Measurements from ENCODE around the gene CCNI2. TPM values are rescaled to one million over a fixed set of nuclear protein-coding genes. Genes with fewer than 3 reads are reported as not detected.

Gene CCNI2
- total RNA-seq, 1 donor from 2014 or later: 1.4 TPM

DNA sequence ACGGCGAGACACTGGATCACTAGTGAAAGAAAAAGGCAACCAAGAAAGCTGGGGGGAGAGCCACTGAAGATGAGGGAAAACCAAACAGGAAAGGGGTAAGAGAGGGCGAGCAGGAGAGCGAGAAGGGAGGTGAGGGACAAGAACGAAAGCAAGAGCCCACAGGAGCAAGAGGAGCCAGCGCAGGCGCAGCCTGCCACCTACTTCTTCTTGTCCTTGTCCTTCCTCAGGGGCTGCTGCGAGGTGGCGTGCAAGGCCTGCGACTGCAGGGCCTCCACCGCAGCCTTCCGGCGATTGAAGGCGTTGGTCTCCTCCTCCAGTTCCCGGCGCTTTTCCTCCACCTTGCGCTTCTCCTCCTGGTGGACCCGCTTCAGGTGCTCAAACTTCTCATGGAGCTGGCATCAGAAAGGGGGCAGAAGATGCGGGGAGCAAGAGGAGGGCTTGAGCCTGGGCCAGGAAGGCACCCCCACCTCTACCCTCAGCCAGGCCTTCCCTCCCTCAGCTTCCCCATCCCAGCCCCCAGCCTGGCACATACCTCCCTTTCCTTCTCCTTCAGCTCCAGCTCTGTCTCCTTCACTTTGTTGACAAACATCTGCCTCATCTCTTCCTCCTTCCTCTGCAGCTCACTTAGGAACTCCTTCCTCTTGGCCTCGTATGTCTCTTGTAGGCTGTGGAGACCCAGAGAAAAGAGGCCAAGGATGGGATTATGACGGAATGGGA lies 13.5 kb downstream of the CCNI2 start:
- TF ChIP-seq, protein P1, sequence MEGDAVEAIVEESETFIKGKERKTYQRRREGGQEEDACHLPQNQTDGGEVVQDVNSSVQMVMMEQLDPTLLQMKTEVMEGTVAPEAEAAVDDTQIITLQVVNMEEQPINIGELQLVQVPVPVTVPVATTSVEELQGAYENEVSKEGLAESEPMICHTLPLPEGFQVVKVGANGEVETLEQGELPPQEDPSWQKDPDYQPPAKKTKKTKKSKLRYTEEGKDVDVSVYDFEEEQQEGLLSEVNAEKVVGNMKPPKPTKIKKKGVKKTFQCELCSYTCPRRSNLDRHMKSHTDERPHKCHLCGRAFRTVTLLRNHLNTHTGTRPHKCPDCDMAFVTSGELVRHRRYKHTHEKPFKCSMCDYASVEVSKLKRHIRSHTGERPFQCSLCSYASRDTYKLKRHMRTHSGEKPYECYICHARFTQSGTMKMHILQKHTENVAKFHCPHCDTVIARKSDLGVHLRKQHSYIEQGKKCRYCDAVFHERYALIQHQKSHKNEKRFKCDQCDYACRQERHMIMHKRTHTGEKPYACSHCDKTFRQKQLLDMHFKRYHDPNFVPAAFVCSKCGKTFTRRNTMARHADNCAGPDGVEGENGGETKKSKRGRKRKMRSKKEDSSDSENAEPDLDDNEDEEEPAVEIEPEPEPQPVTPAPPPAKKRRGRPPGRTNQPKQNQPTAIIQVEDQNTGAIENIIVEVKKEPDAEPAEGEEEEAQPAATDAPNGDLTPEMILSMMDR (conservative IDR thresholded peaks at IDR 0.05): no peak
- H3K4me1 Mint-ChIP-seq (ENCODE audit: unreplicated experiment): no peaks in the 10 kb centered on the region
- H3K9me3 Mint-ChIP-seq: no peaks in the 10 kb centered on the region
- H3K36me3 Mint-ChIP-seq: peaks cover 25% of the 10 kb centered on the region
- no peak overlapping the region for H3K4me3 Mint-ChIP-seq
- no peaks in the 10 kb centered on the region for H3K27me3 Mint-ChIP-seq
- peak overlapping the region; percentile 55 for H3K27ac Mint-ChIP-seq
- DNase-seq (ENCODE audit: extremely low spot score, unreplicated experiment): no peak

DNA sequence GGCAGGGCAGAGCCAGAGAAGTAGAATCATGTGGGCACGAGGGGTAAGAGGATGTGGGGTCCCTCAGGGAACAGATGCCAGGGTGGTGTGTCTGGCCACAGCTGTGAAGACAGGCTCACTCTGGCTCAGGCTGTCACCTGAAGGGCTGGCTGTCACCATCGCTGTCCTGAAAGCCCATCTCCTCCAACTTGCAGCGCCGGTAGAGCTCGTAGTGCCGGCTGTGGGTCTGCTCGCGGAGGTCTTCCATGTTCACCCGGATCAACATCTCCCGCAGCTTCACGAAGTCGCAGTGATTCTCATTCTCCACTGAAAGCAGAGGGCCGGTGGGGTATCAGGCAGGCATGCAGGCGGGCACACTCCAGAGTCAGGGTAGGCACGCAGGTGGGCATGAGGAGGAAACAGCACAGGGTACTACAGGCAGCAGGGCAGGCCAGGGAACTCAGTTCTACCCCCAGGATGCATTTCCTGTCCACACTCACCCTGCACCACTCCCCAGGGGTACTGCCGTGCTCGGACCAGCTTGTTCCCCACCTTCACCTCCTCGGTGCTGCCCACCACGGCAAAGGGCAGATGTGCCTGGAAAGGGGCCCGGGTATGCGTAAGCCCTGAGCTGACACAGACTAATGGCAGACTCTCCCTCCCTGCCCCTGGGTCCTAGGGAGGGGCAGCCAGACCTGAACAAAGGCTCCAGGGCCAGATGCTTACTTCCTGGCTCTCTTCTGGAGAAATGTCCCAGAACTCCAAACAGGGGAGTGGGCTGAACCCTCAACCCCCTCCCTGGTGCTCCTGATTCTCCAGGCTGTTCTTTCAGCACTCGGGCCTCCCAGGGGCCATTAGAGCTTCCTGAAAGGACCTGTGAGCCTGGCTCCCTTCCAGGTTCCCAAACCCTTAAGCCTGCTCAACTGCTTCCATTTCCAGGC lies 14.4 kb downstream of the CCNI2 start:
- no peaks in the 10 kb centered on the region for H3K9me3 Mint-ChIP-seq
- H3K4me3 Mint-ChIP-seq: no peak overlapping the region
- no peaks in the 10 kb centered on the region for H3K27me3 Mint-ChIP-seq
- no peak overlapping the region for H3K27ac Mint-ChIP-seq
- peaks cover 25% of the 10 kb centered on the region for H3K36me3 Mint-ChIP-seq
- no peaks in the 10 kb centered on the region for H3K4me1 Mint-ChIP-seq (ENCODE audit: unreplicated experiment)
- DNase-seq (ENCODE audit: extremely low spot score, unreplicated experiment): no peak
- TF ChIP-seq, protein P1 (conservative IDR thresholded peaks at IDR 0.05): no peak

DNA sequence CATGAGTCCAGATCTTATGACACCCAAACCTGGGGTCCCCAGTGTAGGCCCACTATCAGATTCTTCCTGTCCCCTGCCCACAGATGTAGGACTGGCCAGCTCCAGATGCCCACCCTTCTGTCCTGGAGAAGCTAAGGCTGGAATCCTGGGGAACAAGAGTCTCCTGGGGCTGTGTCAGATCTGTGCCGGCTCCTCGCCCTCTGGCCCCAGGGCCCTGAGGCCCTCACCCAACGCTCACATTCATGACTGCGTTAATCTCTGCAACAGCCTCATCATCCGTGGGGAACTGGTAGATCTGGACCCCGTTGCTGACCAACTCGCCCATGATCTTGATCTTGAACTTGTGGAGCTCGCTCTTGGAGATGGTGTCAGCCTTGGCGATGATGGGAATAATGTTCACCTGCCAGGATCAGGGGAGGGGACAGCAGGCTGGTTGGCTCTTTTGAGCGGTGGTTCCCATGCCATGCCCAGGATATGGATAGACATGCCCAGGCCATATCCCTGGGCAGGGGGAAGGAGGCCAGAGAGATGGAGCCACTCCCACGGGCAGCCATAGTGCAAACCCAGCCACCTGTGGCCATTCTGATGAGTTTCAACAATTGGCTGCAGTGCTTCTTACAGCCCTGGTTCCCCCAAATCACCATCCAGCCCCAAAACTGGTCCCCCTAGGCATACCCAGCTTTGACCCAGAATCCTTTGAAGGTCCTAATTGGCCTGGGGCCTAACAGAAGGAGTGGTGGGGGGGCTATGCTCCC lies 15.2 kb downstream of the CCNI2 start:
- TF ChIP-seq, protein P1 (conservative IDR thresholded peaks at IDR 0.05): no peak
- H3K27ac Mint-ChIP-seq: no peak overlapping the region
- H3K4me1 Mint-ChIP-seq (ENCODE audit: unreplicated experiment): no peaks in the 10 kb centered on the region
- no peak overlapping the region for H3K4me3 Mint-ChIP-seq
- peaks cover 30% of the 10 kb centered on the region for H3K36me3 Mint-ChIP-seq
- H3K9me3 Mint-ChIP-seq: no peaks in the 10 kb centered on the region
- no peaks in the 10 kb centered on the region for H3K27me3 Mint-ChIP-seq
- DNase-seq (ENCODE audit: extremely low spot score, unreplicated experiment): no peak

DNA sequence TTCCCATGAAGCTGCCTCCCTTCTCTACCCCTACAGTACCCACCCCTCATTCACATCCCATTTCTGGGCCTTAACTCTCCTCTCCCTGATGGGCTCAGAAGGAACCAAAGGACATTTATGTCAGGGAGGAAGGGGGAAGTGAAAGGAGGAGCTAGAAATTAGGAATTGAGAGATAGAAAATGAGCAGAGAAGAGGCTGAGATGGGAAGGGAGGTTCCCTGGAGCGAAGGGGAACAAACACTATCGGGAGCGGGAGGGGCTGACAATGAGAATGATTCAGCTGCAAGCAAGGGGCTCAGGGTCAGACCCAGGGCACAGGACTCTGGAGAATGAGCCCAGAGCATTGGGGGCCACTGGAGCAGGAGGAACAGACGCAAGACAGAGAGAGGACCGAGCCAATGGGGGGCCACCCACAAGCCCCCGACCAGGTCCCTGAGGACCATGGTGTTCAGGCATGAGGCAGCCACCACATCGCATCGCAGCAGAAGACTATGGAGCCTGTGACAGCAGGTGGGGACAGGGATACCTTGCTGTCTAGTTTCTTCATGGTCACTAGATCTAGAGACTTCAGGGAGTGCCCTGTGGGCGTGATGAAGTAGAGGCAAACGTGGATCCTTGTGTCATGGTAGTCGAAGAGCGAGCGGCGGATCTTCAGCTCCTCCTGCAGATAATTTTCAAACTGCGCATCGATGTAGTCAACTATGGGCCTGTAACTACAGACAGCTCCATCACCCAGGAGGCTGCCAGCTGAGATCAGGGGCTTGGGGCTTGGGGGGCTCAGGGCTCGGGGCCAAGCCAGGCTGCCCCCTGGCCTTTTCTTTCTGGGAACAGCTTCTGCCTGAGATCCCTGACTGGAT lies 16.2 kb downstream of the CCNI2 start:
- H3K4me1 Mint-ChIP-seq (ENCODE audit: unreplicated experiment): no peaks in the 10 kb centered on the region
- TF ChIP-seq, protein P1 (conservative IDR thresholded peaks at IDR 0.05): no peak
- no peaks in the 10 kb centered on the region for H3K9me3 Mint-ChIP-seq
- no peak overlapping the region for H3K4me3 Mint-ChIP-seq
- H3K36me3 Mint-ChIP-seq: peaks cover 30% of the 10 kb centered on the region
- DNase-seq (ENCODE audit: extremely low spot score, unreplicated experiment): no peak
- no peak overlapping the region for H3K27ac Mint-ChIP-seq
- H3K27me3 Mint-ChIP-seq: no peaks in the 10 kb centered on the region

DNA sequence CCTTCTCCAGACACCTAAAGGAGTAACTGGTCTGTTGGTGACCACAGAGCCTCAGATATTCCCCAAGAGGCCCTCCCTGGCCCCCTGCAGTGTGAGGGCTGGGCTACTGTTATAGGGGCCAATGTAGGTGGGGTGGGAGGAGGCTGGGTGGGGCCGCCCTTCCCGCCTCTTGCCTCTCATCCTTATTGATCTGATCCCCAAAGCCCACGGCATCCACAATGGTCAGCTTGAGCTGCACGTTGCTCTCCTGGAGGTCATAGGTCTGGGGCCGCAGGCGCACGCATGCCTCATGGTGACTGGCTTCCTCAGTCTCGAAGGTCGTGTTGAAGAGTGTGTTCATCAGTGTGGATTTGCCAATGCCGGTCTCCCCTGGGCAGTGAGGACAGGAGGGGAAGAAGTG lies 16.8 kb downstream of the CCNI2 start:
- no peaks in the 10 kb centered on the region for H3K27me3 Mint-ChIP-seq
- no peaks in the 10 kb centered on the region for H3K4me1 Mint-ChIP-seq (ENCODE audit: unreplicated experiment)
- no peak overlapping the region for H3K27ac Mint-ChIP-seq
- DNase-seq (ENCODE audit: extremely low spot score, unreplicated experiment): no peak
- TF ChIP-seq, protein P1 (conservative IDR thresholded peaks at IDR 0.05): no peak
- no peaks in the 10 kb centered on the region for H3K9me3 Mint-ChIP-seq
- H3K4me3 Mint-ChIP-seq: no peak overlapping the region
- peaks cover 24% of the 10 kb centered on the region for H3K36me3 Mint-ChIP-seq
